ENCODE measurements around the gene MACROD2. TPM values are rescaled to one million over a fixed set of nuclear protein-coding genes. Genes with fewer than 3 reads are reported as not detected.
A peak's percentile ranks its signal among the peaks of the same experiment; 100 is the strongest.

MACROD2 gene
- polyA plus RNA-seq, 6 donors from 2014 or later, result 27.2 to 49.3 (median 36.4) TPM

DNA sequence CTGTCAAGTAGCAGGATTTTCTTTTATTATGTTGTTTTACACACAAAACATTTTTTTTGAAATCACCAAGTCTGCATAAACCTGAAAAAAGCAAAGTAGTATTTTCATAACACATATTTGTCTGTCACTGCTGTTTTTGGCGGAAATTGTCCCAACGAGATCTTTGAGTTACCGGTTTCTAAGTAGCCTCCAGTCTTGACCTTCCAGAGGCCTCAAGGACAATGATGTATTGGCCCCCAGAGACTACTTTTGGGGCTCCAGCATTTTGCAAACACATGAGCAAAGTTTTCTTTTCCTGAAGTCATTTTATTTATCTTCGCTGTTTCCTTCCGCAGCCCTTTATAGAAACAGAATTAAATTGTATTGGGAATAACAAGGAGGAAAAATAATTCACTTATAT lies 1715.3 kb downstream of the MACROD2 start:
- ATAC-seq (ENCODE audit: low read depth in 2 of 2) (no peak), DNase-seq (no peak)
- no peaks in the 10 kb centered on the region for H3K9me3 Mint-ChIP-seq
- no peak overlapping the region for H3K4me3 Mint-ChIP-seq
- H3K27ac Mint-ChIP-seq, result no peak overlapping the region
- no peaks in the 10 kb centered on the region for H3K36me3 Mint-ChIP-seq
- H3K4me1 Mint-ChIP-seq, result peaks cover 0 to 7% (median 5%) of the 10 kb centered on the region in 3 donors
- no peaks in the 10 kb centered on the region for H3K27me3 Mint-ChIP-seq

DNA sequence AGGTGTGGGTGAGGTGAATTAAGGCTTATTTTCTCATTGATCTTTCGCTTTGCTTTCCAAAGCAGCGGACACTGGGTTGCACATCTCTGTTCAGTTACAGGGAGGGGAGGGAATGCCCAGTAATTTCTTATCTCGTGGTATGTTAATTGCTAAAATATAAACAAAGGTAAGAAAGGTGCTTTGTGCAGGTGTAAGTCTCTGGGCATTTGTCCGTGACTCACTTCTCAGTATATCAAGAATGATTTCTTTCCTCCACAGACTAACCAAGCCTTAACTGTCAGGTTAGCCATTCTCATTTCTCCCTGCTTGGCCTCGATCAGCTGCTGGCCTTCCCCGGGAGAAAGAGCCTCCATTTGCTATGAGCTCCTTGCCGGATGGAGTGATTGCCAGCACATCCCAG lies 1715.9 kb downstream of the MACROD2 start:
- no peaks in the 10 kb centered on the region for H3K9me3 Mint-ChIP-seq
- H3K27ac Mint-ChIP-seq, result no peak overlapping the region
- no peak for ATAC-seq (ENCODE audit: low read depth in 2 of 2)
- H3K4me3 Mint-ChIP-seq, result no peak overlapping the region
- H3K4me1 Mint-ChIP-seq, result peaks cover 0 to 7% (median 5%) of the 10 kb centered on the region in 3 donors
- no peaks in the 10 kb centered on the region for H3K27me3 Mint-ChIP-seq
- no peak for DNase-seq
- H3K36me3 Mint-ChIP-seq, result no peaks in the 10 kb centered on the region

DNA sequence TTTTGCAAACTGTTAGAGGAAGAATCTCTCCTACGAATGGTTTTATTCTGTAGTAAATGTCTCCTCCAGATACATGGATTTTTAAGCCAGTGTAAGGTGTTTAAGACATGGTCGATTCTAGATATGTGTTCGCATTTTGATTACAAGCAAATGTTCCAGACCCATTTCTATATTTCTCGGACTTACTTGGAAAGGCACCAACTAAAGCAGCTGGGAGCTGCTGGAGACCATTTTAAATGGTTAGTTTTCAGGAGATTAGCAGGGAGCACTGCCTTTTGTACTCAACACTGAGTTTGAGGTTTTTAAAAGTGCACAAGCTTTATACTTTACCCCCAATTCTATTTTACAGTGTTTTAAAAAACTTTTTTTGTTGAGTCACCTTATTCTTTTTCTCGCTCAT lies 1720.9 kb downstream of the MACROD2 start:
- Mint-ChIP-seq H3K9me3 (no peaks in the 10 kb centered on the region), H3K27me3 (peaks cover 0 to 8% (median 0%) of the 10 kb centered on the region in 3 donors), H3K4me3 (no peak overlapping the region), H3K36me3 (no peaks in the 10 kb centered on the region), H3K27ac (no peak overlapping the region), H3K4me1 (peaks cover 0 to 6% (median 2%) of the 10 kb centered on the region in 3 donors)
- no peak for DNase-seq
- no peak for ATAC-seq (ENCODE audit: low read depth in 2 of 2)

DNA sequence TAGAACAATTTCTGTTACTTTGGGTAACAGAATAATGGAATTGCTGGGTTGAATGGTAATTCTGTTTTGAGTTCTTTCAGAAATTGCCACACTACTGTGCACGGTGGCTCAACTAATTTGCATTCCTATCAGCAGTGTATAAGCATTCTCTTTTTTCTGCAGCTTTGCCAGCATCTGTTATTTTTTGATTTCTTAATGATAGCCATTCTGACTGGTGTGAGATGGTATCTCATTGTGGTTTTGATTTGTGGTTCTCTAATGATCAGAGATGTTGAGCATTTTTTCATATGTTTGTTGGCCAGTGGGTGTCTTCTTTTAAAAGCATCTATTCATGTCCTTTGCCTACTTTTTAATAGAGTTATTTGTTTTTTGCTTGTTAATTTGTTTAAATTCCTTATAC lies 1731.1 kb downstream of the MACROD2 start:
- Mint-ChIP-seq H3K9me3 (peaks cover 0 to 11% (median 5%) of the 10 kb centered on the region in 7 donors), H3K27me3 (peaks cover 0 to 34% (median 0%) of the 10 kb centered on the region in 3 donors), H3K4me3 (no peak overlapping the region), H3K27ac (no peak overlapping the region), H3K36me3 (peaks cover 0 to 7% of the 10 kb centered on the region in 2 donors), H3K4me1 (no peaks in the 10 kb centered on the region)
- ATAC-seq (ENCODE audit: low read depth in 2 of 2) (no peak), DNase-seq (no peak)

DNA sequence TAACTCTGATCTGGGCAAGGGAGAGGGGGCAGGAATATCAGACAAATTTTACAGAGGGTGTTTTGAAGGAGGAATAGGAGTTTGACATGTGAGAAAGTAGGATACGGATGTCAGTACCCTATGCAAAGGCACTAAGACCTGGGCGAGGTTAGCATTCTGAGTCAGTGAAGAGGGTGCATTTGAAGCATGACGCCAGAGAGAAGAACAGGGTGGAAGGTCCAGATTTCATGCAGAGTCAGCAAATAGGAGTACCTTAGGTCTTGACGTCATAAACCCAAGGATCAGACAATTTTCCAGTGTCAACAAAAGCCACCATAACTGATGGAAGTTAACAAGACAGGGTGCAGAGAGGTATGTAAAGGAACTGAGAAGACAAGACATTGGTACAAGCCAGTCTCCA lies 1738.7 kb downstream of the MACROD2 start:
- ATAC-seq (ENCODE audit: low read depth in 2 of 2), result no peak
- no peak overlapping the region for H3K4me3 Mint-ChIP-seq
- H3K27ac Mint-ChIP-seq, result no peak overlapping the region
- peaks cover 0 to 10% (median 4%) of the 10 kb centered on the region in 7 donors for H3K9me3 Mint-ChIP-seq
- no peaks in the 10 kb centered on the region for H3K4me1 Mint-ChIP-seq
- peaks cover 3 to 31% (median 9%) of the 10 kb centered on the region in 3 donors for H3K27me3 Mint-ChIP-seq
- H3K36me3 Mint-ChIP-seq, result peaks cover 0 to 5% of the 10 kb centered on the region in 2 donors
- no peak for DNase-seq

DNA sequence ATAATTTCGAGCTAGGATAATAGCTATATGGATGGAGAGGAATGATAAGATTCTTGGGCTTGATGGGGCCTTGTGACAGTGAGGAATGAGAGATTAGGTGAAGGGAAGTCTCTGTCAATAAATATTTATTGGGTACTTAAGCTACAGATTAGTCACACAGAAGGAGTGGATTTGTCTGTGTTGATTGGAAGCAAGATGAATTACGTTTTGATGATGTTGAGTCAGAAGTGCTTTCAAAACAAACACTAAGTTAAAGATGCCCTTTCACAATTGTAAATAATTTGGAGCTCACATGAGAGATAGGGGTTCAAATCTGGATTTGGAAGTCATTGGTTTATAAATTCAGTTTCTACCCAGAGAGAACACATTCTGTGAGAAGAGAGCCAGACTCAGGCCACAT lies 1743.7 kb downstream of the MACROD2 start:
- no peak for DNase-seq
- peaks cover 2 to 6% (median 3%) of the 10 kb centered on the region in 3 donors for H3K27me3 Mint-ChIP-seq
- H3K4me3 Mint-ChIP-seq, result no peak overlapping the region
- no peaks in the 10 kb centered on the region for H3K4me1 Mint-ChIP-seq
- H3K9me3 Mint-ChIP-seq, result no peaks in the 10 kb centered on the region
- H3K36me3 Mint-ChIP-seq, result no peaks in the 10 kb centered on the region
- no peak for ATAC-seq (ENCODE audit: low read depth in 2 of 2)
- no peak overlapping the region for H3K27ac Mint-ChIP-seq

DNA sequence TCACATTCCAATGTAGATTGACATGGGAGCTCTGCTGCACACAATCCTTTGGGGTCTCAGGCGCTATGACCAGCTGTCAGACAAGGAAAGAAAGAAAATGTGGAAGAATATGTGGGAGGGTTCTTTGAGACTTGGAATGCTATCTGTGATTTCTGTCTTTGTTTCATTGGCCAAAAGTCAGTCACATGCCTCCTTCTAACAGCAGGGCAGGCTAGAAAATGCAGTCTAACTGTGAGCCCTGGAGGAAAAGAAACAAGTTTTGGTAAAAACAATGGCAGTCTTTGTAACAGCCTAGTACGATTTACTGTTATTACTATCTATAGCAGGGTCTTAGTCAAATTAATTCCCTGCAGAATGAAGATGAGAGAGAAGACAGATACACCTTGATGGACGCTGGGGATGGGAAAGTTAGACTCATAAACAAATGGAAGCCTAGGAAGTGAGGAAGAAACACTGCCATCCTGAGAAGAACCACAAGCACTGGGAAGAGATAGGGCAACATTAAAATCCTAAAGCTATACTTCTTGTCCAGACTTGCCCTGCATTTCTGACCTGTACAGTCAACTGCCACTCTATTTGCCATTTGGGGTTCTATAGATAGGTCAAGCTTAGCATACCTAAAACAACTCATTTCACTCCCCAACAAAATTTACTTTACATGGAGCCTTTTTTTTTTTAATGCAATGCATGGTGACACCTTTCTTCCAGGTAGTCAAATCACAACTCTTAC lies 1744.9 kb downstream of the MACROD2 start:
- H3K36me3 Mint-ChIP-seq, result no peaks in the 10 kb centered on the region
- no peak for ATAC-seq (ENCODE audit: low read depth in 2 of 2)
- no peaks in the 10 kb centered on the region for H3K9me3 Mint-ChIP-seq
- H3K27ac Mint-ChIP-seq, result no peak overlapping the region
- no peak for DNase-seq
- H3K4me3 Mint-ChIP-seq, result no peak overlapping the region
- no peaks in the 10 kb centered on the region for H3K4me1 Mint-ChIP-seq
- H3K27me3 Mint-ChIP-seq, result peaks cover 0 to 4% (median 0%) of the 10 kb centered on the region in 3 donors

DNA sequence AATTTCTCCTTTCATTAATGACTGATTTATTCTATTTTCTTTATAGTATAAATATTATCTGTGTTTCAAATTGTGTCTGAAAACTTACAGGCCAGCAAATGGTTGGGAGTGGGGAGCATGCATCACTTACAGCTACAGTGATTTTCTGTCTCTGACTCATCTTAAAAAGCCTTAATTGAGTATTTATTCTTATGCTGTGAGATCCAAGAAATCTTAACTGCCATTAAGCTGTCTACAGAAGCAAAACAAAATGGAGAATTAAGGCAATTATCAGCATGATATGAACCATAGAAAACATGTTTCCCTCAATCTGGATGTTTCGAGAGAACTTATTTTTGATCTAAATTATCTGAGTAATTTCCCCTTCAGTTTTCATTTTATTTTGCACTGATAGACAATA lies 1746.8 kb downstream of the MACROD2 start:
- DNase-seq (no peak), ATAC-seq (ENCODE audit: low read depth in 2 of 2) (no peak)
- H3K4me1 Mint-ChIP-seq, result no peaks in the 10 kb centered on the region
- H3K9me3 Mint-ChIP-seq, result peaks cover 0 to 7% (median 4%) of the 10 kb centered on the region in 7 donors
- peaks cover 5% of the 10 kb centered on the region in 2 donors for H3K36me3 Mint-ChIP-seq
- H3K27me3 Mint-ChIP-seq, result no peaks in the 10 kb centered on the region
- no peak overlapping the region for H3K27ac Mint-ChIP-seq
- H3K4me3 Mint-ChIP-seq, result no peak overlapping the region

DNA sequence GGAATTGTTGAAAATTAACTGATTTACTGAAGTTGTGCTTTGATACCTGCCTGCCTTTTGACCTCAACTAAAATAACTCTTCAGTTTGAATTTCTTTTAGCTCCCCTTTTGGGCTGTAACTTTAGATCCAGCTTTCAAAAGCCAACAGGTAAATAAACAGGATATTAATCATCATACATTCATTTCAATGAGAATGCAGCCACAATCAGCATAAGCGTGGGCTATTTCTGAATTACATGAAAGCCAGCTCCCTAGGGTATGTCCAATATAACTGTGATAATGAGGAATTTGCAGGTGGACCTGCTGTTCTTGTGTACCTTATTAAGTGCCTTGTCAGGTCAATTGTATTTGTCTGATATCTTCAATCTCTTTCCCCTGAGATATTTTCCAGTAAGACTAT lies 1747.3 kb downstream of the MACROD2 start:
- H3K36me3 Mint-ChIP-seq, result peaks cover 5 to 6% of the 10 kb centered on the region in 2 donors
- no peak overlapping the region for H3K27ac Mint-ChIP-seq
- DNase-seq (no peak), ATAC-seq (ENCODE audit: low read depth in 2 of 2) (no peak)
- peaks cover 0 to 13% (median 8%) of the 10 kb centered on the region in 7 donors for H3K9me3 Mint-ChIP-seq
- no peak overlapping the region for H3K4me3 Mint-ChIP-seq
- no peaks in the 10 kb centered on the region for H3K27me3 Mint-ChIP-seq
- no peaks in the 10 kb centered on the region for H3K4me1 Mint-ChIP-seq

DNA sequence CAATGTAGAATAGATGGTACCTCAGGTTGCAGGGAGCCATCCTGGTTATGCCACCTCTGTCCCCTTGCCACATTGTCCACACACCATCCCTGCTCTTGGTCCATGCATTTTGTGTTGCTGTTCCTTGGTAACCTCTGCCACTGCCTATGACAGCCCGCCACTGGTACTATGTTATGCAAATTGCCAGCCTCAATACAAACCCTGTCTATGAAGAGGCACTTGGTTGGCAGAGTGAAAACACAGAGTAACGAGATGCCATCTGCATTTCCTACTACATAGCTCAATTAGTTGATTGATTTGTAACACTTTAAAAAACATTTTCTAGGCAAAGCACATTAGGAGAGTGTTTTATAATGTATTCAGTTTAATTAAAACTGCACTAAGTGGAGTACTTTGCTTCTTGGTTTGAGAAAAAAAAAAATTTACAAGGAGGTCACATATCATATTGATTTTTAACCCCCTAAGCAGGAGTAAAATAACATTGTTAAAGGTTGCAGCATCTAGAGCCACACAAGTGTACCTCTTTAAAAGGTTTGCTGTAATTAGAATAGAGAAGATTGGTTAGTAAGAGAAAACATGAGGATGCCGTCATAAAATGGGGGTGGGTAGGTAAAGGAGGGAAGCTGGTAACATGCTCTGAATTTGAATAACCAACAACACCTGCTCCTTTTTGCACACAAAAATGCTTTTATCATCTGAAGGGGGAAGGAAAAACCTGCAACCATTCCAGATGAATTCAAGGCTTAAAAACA lies 1760.9 kb downstream of the MACROD2 start:
- peak; percentile 53 to 61 for ATAC-seq (ENCODE audit: low read depth in 2 of 2)
- H3K4me3 Mint-ChIP-seq, result peak overlapping the region in 4 of 8 donors; percentile 2 to 40 (median 31)
- no peak for DNase-seq

DNA sequence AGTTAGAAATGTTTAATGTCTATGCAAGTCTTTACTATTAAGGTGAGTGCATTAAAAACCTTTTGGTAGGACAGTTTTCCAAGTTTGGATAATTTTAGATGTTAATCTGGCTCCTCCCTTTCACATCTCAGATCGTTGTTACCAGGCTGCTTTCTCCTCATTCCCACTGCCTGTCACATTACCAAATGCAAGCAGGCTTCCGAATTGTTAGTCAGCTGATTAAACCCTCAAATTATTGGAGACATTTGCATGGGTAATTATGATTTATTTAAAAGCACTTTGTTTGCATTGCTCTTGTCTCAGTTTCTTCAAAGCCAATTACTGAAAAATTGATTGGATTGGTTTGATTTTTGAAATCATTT lies 1761.4 kb downstream of the MACROD2 start:
- Mint-ChIP-seq H3K27me3 (no peaks in the 10 kb centered on the region), H3K4me1 (peaks cover 18 to 21% (median 20%) of the 10 kb centered on the region in 3 donors), H3K9me3 (peaks cover 0 to 4% (median 0%) of the 10 kb centered on the region in 7 donors), H3K27ac (no peak overlapping the region), H3K36me3 (no peaks in the 10 kb centered on the region), H3K4me3 (peak overlapping the region in 3 of 8 donors; percentile 30 to 40 (median 39))
- no peak for ATAC-seq (ENCODE audit: low read depth in 2 of 2)
- DNase-seq, result no peak

More for the DNA sequence above, 1760.9 kb downstream of the MACROD2 start:
- Mint-ChIP-seq H3K27me3 (no peaks in the 10 kb centered on the region), H3K36me3 (no peaks in the 10 kb centered on the region), H3K4me1 (peaks cover 18 to 21% (median 20%) of the 10 kb centered on the region in 3 donors), H3K27ac (peak overlapping the region in 1 of 6 donors; percentile 67), H3K9me3 (peaks cover 0 to 4% (median 0%) of the 10 kb centered on the region in 7 donors)

DNA sequence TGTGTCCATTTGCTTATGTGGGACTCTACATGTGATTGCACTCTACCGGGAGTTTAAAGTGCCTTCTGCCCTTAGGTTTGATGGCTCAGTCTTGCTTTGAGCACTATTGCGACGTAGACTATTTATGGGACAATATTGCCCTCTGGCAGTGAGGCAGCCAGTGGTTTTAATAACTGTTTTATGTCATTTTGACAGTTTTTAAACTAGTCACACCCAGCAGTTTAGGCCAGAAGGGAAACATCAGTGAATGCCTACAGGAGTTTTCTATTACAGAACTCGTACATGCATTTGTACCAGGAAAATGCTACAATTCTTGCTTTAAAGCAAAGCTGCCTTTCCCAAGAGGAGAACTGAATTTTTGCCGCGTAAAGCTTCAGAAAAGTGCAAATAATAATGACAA lies 1764.3 kb downstream of the MACROD2 start:
- ATAC-seq (ENCODE audit: low read depth in 2 of 2) (no peak), DNase-seq (no peak)
- peaks cover 18 to 21% (median 21%) of the 10 kb centered on the region in 3 donors for H3K4me1 Mint-ChIP-seq
- H3K27me3 Mint-ChIP-seq, result peaks cover 0 to 5% (median 0%) of the 10 kb centered on the region in 3 donors
- peaks cover 0 to 2% (median 0%) of the 10 kb centered on the region in 7 donors for H3K9me3 Mint-ChIP-seq
- H3K4me3 Mint-ChIP-seq, result no peak overlapping the region
- no peaks in the 10 kb centered on the region for H3K36me3 Mint-ChIP-seq
- no peak overlapping the region for H3K27ac Mint-ChIP-seq

DNA sequence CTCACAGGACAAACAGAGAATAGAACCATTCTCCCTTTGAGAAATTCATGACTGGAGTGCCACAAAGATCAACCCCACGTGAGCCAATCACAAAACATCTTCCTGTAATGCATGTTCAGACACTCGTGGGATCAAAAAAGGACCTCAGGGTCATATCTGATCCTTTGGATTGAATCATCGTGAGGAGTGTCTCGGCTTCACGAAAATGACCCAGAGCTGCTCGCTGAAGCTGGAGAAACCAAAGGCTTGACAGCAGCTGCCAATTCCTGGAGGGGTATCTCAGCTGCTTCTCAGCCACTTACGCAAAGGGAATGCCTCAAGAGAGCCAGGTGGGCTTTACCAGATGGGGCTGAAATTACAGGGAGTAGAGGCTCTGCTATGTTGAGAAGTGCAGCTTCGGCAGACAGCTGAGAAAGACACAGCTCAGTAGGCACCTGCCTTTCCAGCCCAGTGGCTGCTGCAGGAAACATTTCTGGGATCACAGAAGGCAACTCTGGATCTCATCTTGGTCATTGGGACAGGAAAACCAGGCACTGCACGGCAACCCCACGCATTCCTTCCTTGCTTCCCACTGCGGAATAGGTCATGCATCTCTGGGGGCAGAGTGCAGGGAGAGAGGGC lies 1764.8 kb downstream of the MACROD2 start:
- Mint-ChIP-seq H3K36me3 (no peaks in the 10 kb centered on the region), H3K27me3 (peaks cover 0 to 9% (median 0%) of the 10 kb centered on the region in 3 donors), H3K4me3 (no peak overlapping the region), H3K9me3 (peaks cover 0 to 2% (median 0%) of the 10 kb centered on the region in 7 donors), H3K27ac (peak overlapping the region in 2 of 6 donors; percentile 37 to 77), H3K4me1 (peaks cover 21 to 26% (median 22%) of the 10 kb centered on the region in 3 donors)
- ATAC-seq (ENCODE audit: low read depth in 2 of 2) (no peak), DNase-seq (no peak)
